Islet precursor cell (in vitro differentiated cells): ENCODE data around the gene GABRP.
"Not testable (repeated sequence)": the region's sequence is repeated elsewhere in the genome, so short reads cannot be mapped to it uniquely, and the experiment has no call there.

Source experiments
- DNase-seq: peaks from one replicate; pipeline ENCODE4 v3.0.0-alpha.2; 2018

Gene GABRP

GRCh38 chr5:170809551-170809950 lies 26.0 kb downstream of the GABRP start:
- no peak for DNase-seq

GRCh38 chr5:170811719-170812118 lies 28.2 kb downstream of the GABRP start:
- DNase-seq = no peak

DNA sequence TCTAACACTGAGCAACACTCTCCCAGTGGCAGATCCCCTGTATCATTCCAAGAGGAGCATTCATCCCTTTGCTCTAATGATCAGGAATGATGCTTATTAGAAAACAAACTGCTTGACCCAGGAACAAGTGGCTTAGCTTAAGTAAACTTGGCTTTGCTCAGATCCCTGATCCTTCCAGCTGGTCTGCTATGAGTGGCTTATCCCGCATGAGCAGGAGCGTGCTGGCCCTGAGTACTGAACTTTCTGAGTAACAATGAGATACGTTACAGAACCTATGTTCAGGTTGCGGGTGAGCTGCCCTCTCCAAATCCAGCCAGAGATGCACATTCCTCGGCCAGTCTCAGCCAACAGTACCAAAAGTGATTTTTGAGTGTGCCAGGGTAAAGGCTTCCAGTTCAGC lies 29.7 kb downstream of the GABRP start:
- DNase-seq = no peak

- DNase-seq = no peak
Observed at GRCh38 chr5:170817195-170817594, 33.7 kb downstream of the GABRP start.

DNA sequence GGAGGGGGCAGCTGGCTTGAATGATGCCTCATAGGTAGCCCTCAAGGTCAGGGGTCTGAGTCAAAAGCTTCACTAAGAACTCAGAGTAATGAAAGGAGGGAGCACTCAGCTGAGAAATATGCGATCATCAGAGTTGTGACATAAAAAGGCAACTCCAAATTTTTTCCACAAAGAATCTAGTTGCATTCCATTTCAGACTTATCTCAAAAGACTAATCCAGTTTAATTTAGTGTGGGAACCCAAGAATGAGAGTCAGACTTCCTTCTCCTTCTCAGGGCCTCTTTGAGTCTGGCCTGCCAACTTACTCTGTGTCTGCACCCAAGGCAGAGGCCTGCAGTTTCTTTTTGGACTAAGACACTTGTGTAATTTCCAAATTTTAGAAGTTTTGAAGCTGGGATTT lies 34.7 kb downstream of the GABRP start:
- DNase-seq = no peak

DNA sequence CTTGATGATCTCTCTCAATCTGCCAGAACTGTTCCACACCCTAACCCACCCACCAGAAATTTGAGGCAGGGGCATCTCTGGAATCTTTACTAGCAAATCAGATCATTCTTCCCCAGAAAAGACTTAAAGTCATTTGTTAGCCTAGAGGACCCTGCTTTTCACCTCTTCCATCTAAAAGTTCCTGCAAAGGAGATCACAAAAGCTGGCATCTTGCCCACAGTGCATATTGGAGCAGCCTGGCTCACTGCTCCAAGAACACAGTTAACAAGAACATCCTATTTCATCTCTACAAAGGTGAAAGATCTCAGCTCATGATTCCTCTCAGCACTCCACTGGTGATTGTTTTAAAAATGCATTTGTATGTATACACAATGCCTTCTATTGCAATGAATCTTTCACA lies 36.3 kb downstream of the GABRP start:
- no peak for DNase-seq

DNA sequence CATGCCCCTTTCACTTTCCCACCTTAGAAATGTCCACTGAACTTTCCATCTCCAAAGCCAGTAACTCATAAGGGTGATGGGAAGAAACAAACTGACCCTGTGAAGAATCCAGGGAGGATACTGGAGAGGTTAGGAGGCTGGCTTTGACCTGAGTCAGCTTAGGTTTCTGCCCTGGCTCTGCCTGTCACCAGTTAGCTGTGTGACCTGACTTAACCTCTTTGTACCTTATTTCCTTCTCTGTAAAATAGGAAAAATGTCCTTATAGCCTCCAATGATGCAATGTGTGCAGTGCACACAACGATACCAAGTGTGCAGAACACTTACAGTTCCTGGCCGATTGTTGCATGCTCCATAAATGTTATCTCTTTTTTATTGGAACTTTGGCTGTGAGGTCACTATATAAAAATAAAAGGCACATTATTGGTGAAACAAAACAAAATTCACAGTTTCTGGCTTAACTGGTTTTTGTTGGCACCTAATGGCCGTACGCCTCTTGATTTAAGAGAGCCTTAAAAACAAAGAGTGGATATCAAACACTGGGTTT lies 37.8 kb downstream of the GABRP start:
- DNase-seq = no peak

DNA sequence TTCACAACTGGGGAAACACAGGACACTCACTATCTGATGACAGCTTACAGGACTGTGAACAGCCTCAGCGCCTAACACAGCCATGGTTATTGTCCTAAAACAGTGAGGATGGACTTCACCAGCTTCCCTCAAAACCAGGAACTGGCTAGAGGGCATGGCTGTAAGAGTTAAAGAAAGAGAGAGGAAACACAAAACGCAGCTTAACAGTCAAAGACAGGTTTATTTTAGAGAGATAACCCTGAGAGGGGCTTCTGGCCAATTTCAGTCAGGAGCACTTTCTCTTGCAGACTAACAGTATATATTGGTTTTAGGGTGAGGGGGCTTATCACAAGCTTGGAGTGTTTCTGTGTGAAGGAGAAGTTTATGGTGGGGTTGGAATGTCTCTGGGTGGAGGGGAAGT lies 42.6 kb downstream of the GABRP start:
- DNase-seq = no peak

DNA sequence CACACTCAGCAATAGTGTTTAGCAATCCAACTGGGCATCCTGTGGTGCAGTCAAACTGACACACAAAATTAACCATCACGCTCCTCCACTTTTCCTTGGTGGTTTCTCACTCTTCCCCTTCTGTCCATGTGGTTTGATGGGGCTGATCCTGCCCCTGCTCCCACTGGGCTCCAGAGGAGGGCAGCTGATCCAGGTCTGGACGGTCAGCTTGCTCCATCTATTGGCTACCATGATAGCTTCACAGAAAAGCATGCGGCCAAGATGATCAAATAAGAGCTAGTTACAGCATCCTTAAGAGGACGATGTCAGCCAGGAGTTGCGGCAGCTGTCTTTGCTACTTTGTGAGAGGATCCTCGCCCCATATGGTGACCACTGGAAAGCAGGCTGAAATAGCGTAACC lies 48.7 kb downstream of the GABRP start:
- no peak for DNase-seq

DNA sequence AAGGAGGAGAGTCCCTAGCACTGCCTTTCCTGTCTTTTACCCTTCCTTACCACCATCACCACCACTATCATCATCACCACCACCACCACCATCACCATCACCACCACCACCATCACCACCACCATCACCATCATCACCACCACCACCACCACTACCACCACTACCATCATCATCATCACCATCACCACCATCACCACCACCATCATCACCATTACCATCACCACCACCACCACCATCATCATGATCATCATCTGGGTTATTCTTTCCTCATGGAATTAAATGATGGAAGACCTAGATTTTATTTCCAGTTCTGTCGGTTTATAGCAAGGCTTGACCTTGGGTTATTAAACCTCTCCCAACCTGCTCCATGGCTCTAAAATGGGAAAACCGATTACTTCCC lies 50.5 kb downstream of the GABRP start:
- DNase-seq = not testable (repeated sequence)

GRCh38 chr5:170836226-170836625 lies 52.7 kb downstream of the GABRP start:
- DNase-seq = no peak

GRCh38 chr5:170843870-170844269 lies 60.3 kb downstream of the GABRP start:
- DNase-seq = no peak

DNA sequence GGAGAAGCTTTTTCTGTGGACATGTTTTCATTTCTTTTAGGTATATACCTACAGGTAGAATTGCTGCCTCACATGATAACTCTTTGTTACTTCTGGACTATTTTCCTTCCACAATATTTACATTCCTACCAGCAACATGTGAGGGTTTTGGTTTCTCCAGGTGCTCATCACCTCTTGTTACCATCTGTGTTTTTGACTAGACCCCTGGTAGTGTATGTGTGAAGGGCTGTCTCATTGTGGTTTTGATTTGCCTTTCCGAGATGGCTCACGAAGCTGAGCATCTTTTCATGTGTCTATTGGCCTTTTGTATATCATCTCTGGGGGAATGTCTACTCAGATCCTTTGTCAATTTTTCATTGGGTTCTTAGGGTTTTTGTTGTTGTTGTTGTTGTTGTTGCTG lies 61.1 kb downstream of the GABRP start:
- no peak for DNase-seq

GRCh38 chr5:170846416-170846815 lies 62.9 kb downstream of the GABRP start:
- DNase-seq = no peak

- no peak for DNase-seq
Observed at GRCh38 chr5:170846846-170847245, 63.3 kb downstream of the GABRP start.

- DNase-seq = no peak
Observed at GRCh38 chr5:170848033-170848432, 64.5 kb downstream of the GABRP start.

- DNase-seq = no peak
Observed at GRCh38 chr5:170849374-170849773, 65.8 kb downstream of the GABRP start.

DNA sequence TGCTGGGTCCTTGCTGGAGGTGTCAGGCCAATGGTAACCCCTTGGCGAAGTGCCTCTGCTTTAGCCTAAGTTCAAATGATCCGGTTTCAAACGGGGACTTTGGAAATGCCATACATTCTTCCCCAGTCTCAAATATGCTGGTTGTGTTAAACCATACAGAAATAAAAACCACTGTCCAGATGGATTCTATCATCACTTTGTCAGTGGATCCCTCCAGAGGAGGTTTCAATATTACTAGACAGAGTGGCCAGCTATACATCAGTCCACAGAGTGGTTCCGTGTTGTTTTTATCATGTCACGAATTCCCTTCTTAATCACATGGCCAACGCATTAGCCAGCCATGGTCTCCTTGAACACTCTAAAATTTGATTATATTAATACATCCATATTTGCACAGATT lies 71.0 kb downstream of the GABRP start:
- no peak for DNase-seq

DNA sequence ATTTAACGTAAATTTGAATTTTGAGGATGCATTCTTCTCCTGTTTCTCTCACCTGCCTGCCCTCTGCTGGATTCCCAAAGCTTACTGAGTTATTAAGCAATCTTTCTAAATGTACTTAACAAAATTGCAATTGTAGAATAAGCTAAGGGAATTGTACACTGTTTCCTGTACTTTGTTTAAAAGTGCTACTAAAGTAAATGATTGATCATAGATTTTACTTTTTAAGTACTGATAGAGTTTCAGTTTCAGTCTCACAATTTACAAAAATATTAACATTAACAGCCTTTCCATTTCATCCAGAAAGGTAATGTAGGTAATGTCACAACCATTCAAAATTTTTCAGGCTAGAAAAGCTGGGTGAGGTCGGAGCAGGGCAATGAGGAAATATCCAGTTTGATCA lies 73.5 kb downstream of the GABRP start:
- no peak for DNase-seq

DNA sequence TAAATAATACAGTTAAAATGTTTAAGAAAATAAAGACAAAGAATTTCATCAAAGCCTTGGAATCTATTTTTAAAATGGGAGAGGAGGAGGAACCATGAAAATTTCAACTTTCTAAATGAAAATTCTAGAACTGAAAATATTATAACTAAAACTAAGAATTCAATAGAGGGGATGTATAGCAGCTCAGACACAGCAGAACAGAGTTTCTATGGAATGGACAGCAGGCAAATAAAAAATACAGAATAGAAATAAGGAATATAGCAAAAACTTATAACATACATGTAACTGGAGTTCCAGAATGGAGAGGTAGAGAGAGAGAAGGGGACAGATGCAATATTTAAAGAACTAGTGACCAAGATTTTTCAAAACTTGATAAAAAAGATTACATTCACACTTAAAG lies 76.9 kb downstream of the GABRP start:
- no peak for DNase-seq

DNA sequence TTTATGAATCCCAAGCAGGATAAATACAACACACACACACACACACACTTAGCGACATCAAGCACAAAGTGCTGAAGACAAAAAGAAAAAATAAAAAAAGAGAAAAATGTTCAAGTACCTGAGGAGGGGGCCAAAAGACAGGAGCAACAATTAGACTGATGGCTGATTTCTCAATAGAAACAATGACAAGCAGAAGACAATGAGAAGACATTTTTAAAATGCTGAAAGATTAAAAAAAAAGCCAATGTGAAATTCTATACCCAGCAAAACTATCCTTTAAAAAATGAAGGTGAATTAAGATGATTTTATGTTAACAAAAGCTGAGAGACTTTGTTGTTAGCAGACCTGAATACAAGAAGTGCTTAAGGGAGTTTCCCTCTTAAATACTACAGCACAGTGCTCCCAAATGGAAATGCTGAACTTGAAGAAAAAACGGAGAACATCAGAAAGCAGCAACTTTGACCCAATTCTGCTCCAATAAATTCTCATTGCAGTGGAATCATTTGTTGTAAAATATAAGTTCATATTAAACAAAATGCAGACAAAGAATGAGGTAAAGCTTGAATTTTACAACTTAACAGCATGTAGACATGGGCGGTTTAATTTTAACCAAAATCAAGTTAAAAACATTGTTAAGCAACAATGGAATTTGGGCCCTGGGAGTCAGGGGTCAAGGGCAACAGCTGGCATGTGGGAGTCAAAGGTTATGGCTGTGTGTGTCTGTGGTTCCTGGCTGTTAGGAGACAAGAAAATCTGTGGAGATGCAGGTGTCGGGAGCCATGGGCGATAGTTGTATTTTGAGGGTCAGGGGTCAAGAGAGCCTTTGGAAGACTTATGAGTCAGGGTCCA lies 77.5 kb downstream of the GABRP start:
- DNase-seq = no peak

DNA sequence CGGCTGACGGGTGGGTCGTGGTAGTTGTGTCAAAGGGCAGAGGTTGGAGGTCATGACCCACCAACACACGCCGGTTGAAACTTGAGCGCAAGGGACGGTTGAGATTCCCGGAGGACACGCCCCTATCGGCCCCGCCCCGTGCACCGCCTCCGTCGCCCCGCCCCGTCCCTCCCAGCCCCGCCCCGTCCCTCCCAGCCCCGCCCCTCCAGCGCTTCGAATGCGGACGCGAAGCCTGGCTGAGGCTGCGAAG lies 78.1 kb downstream of the GABRP start:
- DNase-seq = no peak

GRCh38 chr5:170861917-170862766 lies 78.6 kb downstream of the GABRP start, which contains the start of gene RANBP17:
Gene RANBP17 (plus strand): TSS chr5:170862018.
- DNase-seq = peak; percentile 91

DNA sequence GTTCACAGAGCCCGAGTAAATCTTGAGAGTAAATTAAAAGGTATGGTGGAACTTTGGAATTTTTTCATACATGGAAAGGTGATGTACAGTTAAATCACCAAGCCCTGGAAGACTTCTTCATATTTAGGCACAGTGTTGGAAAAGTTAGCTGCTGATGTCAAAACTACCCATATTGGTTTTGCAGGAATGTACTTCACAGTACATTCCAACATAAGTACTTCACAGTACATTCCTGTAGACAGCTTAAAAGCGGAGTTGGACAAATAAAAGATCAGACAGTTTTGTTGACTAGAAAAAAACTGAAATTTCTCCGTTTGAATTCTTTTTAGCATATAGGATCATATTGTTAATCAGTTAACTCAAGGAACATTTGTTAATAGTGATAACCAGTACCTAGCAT lies 80.1 kb downstream of the GABRP start:
- no peak for DNase-seq
